Stimulated activated CD4-positive, alpha-beta T cell treated with anti-CD3 and anti-CD28 coated beads, Interleukin-4, amount 100 ng/mL, for 4 hours (primary cell): ENCODE measurements around the gene KCNJ10.

Source experiments
- DNase-seq, 2 experiments: peaks; one replicate each; pipeline ENCODE4 v3.0.0-alpha.2; 2020

The KCNJ10 gene

DNA sequence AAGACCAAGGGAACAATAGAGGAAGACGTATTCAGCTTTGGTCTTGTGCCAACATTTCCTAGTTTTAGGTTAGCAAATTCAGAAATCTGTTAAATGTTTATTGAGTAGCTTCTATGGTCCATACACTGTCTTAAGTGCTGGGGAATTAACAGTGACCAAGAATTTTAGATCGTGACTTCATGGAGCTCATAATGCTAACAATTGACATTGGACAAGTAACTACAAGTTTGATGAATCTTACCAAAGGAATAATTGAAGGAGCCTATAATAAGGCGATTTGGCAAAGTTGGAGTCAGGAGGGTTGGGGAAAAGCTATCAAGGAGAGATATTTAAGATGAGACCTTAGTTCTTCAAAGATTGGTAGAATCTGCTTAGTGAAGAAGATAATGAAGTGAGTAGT is 114.5 kb downstream of the KCNJ10 start:
- DNase-seq, result no peak

DNA sequence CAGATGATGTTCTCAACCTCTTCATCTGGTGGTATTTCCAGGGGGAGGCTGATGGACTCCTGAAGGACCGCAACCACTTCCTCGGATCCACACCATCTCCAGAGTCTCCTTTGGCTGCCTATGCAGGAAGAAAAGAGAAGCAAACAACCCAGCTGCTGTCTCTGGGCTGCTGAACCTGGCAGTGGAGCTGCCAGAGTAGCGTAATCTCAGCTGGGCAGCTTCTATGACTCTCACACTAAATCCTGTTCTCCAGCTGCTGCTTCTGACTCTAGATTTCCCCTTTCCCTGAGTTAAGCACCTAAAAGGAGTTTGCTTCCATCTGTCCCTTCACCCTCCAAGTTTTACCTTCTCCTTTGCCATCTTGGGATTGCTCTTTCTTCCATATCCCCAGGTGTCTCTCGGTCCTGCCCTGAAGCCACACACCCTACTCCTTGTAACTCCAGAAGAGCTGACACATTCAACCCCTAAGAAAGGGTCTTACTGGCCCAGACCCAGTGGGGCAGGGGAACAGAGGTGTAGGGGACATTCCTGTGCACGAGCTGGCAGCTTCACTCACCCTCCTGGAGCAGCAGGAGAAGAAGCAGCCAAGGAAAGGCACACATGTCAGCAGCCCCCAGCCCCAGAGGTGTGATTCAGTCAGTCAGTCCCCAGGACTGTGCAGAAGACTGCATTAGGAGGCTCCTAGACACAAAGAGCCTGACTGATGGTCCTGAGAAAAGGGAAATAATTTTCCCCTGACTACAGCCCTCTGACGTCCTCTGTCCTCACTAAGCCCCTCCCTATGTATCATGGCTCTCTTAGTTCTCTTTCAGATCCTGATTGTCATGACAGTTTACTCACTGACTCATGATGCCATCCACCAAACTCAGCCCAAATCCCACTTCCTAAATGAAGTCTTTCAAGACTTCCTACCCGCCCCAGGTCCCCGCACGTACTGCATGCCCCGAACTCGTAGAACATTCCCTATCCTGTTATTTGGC is 116.1 kb downstream of the KCNJ10 start, which contains the start of gene SLAMF9:
SLAMF9 (minus strand) TSS at position 702 of the 980 bp plus-strand sequence; CDS start at position 602, 100 bp downstream.
- DNase-seq, result no peak

DNA sequence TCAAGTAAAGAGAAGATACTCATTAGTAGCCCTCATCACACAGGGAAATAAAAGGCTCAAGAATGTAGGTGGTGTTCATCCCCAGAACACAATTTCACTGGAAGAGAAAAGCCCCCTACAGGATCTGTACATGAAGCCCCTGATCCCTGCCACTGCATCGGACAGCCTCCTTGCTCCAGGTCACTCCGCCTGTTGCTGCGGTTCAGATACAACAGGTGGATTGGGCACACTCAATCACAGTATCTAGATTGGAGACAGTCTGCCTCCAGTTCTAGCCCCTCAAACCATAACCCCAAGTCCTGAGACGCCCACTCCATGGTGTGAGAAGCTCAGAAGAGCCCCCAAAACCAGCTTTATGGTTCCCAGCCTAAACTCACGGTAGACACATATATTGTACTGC is 117.0 kb downstream of the KCNJ10 start:
- DNase-seq, result no peak

DNA sequence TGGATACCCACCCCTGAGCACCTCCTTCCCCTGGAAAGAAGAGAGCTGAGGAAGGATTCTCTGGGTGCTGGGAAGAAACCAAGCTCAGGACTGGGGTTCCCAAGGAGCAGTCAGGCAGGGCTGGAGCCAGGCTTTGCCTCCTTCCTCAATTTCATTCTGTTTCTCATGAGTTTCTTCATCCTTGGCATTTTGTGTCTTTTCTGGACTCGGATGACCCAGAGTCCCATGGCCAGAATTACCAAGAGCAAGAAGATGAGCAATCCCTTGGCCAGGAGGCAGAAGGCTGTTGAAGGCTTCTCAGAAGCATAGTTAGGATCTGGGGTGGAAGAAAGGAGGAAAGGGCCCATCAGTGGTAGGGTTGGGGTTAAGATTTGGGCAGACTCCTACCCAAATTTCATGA is 118.4 kb downstream of the KCNJ10 start:
- DNase-seq, result no peak

DNA sequence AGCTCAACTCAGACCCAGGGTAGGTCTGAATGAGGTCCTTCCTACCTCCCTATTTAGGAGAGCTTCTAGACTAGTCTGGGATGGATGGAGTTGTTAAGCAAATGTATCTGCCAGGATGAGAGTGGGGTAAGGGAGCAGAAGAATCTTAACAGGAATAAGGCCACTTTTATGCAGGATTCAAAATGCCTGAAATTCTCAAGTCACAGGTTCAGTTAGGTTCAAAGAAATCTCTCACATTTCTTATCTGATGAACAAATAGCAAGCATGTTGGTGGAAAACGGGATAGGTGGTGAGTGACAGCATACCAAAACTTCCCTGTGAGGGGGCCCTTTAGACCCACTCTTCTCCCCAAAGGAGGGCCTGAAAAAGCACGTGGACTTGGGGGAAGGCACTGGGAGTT is 118.9 kb downstream of the KCNJ10 start:
- no peak for DNase-seq

DNA sequence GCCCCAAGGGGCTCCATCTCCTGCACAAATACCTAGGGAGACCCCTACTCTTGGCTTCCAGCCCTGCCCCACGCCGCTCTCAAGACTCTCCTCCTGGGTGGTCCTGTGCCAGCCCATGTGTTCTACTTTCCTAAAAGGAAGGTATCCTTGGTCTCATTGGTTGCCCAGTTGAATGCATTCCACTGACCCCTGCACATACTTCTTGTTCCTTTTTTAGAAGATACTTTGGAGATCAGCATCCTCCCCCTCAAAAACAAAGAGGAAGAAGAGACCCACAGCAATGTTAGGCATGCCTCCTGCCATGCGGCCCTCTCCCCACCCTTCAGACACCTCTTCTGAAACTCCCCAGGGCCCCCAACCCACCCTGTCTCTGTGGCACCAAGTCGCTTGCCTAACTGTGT is 120.0 kb downstream of the KCNJ10 start:
- no peak for DNase-seq

DNA sequence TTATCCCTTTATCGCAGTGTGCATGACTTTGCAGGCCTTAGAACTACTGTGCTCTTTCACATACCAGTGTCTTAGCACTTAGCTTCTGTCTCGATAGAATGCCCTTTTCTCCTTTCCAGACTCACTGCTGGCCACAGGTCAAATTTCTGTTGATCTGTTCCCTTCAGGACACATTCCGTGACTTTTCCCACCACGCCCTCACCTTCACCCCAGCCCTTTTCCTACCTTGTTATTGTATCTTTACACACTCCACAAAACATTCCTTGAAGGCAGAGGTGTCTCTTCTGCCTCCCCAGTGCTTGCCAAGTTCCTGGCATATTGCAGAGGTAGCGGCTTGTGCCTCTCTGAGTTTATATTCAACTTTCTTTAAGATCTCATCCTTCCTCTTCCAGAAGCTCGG is 120.8 kb downstream of the KCNJ10 start:
- DNase-seq, result no peak
